ENCODE data around the gene HEXB. TPM values are rescaled to one million over a fixed set of nuclear protein-coding genes. Genes with fewer than 3 reads are reported as not detected.

Gene HEXB
- total and polyA plus RNA-seq, 2 of the 13 experiments (the other 11 are each of a cell fraction or from before 2014, with no cell fraction given), result 100 to 104 TPM

- TF ChIP-seq ZNF142 (CRISPR knock-in tag; IDR thresholded peaks at IDR 0.05) (no peak), ZNF567 (CRISPR knock-in tag; IDR thresholded peaks at IDR 0.05; ENCODE audit: borderline replicate concordance) (no peak), ZNF446 (CRISPR knock-in tag; IDR thresholded peaks at IDR 0.05) (no peak), FOXM1 (CRISPR knock-in tag; IDR thresholded peaks at IDR 0.05) (no peak), DRAP1 (CRISPR knock-in tag; IDR thresholded peaks at IDR 0.05) (no peak), NR1H2 (CRISPR knock-in tag; IDR thresholded peaks at IDR 0.05; ENCODE audit: borderline replicate concordance, low read depth) (no peak)
These were observed 37.9 kb upstream of the HEXB start (continued) for GRCh38 chr5:74647096-74647495.

Measured in HepG2 (cell line).